HG03045 (cell line): Measurements from ENCODE around the gene AGMO.

Experiments used
- ATAC-seq: cut with Tn5 transposase; IDR thresholded peaks from one replicate; pipeline ENCODE4 v1.9.1; 2021; ENCODE audit warnings: mild to moderate bottlenecking, moderate library complexity; ENCODE audit not compliant: unreplicated experiment

AGMO gene

DNA sequence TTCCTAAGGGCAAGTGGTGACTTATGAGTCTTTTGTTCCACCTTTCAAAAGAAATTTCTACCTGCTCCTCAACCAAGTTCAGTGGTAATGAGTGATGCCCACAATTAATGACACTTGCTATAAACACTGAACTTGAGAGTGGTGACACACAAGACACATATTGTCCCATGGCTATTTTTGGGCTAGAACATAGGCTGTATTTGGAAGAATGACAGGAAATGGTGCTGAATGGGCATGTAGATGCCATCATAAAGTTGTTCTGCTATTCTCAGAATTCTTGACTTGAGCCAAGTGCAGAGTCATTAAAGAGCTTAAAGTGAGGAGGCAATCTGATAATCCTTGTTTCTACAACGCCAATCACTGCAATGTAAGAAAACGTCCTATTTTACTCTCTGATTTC, 313.3 kb downstream of the AGMO start:
- ATAC-seq: no peak

DNA sequence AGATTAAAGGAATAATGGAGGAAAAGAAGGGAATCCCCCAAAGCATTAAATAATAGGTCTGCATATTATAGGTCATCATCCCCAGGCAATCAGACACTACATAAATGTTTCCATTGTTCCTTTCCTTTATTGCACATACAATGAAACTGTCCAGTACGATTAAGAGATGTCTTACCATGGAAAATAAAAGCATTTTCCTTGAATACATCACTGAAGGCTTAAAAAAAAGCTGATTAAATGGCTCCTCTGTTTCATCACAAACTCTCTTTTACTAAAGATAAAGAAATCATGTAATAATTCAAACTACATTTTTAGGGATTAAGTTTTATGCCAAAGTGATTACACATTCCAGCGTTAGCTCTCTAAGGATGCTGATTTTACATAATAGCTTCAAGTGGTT, 316.0 kb downstream of the AGMO start:
- no peak for ATAC-seq

DNA sequence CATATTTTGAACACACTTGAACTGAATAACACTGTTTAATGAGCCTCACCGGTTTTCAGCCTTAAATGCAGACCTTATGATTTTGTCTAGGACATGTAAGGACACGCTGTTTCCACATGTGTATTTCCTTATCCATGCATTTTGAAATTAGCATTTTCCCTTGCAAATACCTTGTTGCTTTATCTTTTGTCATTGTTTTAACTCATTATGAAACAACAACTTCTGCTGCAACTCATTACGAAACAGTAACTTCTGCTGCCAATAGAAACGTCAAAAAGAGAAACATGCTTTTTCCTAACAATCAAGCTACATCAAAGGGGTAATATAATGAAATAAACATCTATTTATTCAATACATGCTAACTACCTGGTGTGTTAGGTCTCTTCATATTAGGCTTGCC, 322.0 kb downstream of the AGMO start:
- no peak for ATAC-seq

DNA sequence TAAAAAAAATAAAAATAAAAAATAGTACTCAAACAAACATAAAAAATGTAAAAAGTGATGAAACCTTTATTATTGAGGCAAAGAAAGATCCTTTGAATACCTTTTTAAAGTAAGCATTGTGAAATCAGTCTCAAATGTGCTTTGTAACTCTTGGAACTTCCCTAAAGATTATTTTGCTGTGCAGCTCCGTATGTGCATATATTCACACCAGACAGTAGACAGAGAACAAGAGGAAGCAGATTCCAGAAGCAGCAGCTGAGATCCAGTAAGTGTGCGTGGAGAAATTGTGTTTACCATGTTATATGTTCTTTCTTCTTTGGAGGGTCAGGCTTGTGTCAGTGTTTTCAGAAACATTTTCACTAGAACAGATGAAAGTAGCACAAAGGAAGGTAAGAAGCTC, 324.9 kb downstream of the AGMO start:
- no peak for ATAC-seq

DNA sequence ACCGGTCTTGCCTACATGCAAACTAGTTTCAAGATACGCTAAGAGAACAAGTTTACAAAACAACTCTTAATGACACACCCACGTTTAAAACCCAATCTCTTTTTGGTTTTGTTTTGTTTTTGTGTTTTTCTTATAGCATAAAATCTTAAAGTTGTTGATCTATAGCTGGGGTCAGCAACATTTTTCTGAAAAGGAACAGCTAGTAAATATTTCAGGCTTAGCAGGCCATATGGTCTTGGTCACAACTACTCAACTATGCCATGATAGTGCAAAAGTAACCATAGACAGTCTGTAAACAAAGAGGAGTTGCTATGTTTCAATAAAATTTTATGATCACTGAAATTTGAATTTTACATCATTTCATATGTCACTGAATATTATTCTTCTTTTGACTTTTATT, 327.4 kb downstream of the AGMO start:
- ATAC-seq: no peak

DNA sequence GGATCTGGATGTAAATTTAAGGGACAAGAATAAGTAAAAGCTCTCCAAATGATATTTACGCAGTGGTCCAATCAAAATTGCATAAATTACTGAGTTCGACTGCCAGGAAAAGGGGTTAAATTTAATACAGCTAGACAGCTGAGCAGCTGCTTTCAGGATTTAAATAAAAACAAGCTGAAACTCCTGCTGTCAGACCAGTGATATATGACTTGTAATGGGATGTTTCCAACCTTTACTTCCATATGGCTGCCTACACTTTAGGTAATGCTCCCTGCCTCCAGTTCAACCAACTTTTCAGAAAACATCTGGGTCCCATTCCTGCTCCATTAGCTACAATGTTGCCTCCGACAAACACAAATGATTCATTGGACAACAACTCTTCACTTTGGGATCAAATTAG, 333.0 kb downstream of the AGMO start:
- ATAC-seq: no peak

DNA sequence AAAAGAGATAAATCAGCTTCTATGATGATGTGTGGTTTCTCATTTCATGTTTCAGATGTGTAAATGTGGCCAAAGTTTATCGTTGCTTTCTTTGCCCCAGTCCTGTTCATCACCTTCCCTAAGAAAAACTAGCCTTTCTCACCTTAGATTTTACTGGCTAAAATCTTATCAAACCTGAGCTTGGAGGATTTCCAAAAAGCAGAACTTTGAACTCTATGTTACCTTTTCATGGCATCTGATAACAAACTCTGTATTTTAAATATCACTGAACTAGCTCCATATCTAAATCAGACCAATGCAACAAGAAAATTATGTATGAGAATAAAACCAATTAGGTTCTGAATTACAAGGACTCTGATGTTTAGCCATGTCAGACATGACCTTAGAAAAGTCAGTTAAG, 335.8 kb downstream of the AGMO start:
- no peak for ATAC-seq

DNA sequence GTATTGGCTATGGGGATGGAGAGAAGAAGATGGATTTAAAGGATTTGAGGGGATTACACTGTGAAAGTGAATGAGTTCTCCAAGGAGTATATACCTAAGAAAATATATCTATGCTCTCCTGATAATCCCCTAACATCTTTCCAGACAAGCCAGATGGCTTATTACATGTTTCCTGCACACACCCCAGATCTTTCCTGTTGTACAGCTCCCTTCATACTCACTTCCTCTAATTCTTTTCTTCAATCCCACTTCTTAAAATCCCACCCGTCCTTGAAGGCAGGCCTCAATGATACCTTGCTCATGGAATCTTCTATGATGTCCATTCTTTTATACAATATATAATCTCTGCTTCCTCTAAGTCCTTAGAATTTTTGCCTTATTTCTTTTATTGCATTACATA, 342.1 kb downstream of the AGMO start:
- ATAC-seq: no peak

DNA sequence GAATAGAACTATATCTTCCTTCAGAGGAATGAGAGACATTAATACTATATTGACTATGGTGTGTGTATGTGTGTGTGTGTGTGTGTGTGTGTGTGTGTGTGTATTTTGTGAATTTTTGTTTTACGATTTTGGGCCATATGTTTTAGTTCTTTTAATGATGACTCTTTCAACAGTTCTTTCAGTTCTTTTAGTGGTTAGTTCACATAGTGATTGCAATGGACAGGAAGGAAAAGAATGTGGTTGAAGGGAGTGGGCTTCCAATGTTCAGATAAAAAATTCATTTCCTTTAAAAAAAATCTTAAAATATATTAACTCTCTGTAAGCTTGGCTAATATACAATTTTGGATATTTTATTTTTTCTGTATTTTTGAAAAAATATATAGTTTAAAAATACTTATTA, 343.6 kb downstream of the AGMO start:
- ATAC-seq: no peak

DNA sequence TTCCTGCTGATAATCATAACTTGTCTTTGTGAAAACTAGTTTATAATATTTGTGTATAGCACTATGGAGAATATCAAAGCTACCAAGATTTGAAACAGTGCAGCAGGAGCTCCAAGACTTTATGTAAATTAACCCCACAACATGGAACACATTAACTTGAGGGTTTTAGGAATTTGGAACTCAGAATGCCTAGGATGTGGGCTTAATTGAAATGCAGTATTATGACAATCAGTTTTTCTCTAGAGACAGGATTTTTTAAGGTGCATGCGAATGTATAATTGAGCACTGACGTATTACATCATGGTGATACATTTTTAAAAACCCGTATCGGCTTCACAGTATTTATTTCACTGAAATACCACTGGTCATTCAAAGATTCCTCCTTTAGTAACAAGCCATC, 346.2 kb downstream of the AGMO start:
- no peak for ATAC-seq

DNA sequence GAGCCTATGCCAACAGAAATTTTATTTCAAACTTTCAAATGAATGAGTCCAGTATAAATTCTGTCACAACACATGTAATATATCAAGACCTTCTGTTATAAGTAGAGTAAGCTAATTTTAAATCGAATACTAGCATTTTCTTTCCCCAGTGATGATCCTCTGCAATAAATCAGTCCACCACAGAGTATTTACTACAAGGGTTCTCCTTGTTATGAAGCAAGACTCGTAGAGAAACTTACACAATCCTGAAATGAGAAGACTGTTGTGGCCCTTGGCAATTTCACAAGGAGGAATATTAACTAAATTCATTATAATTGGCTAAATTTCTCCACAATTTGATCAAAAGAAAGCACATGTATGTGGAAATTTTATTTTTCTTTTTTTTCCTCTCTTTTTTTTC, 346.8 kb downstream of the AGMO start:
- no peak for ATAC-seq

DNA sequence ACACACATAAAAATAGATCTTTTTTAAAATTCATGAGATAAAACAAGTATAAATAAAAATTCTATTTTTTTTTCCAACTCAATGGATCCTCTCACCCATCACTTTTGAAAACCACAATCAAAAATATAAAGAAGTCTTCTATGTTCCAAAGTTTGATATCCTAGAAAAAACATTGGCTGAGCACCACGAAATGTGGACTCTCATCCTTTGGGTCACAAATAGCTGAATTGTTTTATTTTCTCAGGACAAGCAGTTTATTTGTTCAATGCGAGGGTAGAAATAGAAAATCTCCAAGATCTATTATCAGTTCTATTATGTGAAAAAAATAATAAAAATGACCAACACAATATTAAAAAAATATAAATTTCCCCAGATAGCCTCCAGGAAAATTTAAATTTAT, 348.7 kb downstream of the AGMO start:
- no peak for ATAC-seq

DNA sequence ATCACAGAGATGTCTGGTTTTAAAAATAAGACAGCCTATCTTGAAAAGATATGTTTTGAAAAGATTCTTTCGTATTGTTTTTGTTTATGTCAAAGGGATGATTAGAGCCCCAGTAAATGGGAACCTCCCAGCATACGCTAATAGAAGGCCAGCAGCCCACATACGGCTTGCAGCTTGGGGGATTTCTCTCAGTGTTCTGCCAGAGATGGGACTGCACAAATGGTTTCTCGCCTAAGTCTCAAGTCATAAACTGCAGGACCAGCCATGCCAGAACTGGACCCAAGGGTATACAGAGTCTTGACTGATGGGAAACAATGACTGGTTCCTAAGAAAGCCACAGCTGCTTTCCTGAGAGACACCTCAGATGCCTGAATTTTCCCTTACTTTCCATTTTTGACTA, 352.4 kb downstream of the AGMO start:
- no peak for ATAC-seq

DNA sequence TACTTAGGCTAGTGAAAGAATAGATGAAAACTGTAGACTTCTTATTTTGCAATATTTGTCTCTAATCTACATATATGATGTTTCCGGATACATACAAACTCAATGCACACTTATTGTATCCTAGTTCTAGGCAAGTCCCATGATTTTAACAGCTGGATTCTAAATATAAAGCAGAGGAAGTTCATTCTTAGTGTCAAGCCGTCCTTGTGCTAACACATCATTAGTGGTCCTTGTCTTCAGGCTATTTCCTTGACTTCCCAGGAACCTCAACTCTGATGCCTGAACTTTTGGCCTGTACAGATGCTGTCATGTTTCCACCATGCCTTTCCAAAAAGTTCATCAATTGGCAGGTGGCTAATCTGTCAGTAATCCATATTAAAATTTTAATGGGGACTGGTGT, 357.4 kb downstream of the AGMO start:
- ATAC-seq: no peak

DNA sequence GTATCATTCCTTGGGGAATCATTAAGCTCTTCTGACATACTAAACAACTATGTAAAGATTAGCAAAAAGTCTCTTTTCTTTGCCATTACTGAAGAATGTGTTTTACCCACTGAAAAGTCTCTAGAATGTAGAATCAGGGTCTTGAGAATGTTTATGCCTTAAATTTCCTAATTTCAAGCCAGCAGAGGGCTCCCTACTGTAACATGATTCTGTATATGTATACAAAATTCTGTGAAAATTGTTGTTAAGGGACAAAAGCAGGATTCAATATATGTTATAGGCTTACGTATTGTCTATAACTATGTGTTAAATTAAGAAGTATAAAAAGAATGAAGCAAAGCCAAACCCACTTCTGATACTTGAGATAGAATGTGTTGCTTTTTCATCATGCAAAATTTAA, 362.3 kb downstream of the AGMO start:
- no peak for ATAC-seq

DNA sequence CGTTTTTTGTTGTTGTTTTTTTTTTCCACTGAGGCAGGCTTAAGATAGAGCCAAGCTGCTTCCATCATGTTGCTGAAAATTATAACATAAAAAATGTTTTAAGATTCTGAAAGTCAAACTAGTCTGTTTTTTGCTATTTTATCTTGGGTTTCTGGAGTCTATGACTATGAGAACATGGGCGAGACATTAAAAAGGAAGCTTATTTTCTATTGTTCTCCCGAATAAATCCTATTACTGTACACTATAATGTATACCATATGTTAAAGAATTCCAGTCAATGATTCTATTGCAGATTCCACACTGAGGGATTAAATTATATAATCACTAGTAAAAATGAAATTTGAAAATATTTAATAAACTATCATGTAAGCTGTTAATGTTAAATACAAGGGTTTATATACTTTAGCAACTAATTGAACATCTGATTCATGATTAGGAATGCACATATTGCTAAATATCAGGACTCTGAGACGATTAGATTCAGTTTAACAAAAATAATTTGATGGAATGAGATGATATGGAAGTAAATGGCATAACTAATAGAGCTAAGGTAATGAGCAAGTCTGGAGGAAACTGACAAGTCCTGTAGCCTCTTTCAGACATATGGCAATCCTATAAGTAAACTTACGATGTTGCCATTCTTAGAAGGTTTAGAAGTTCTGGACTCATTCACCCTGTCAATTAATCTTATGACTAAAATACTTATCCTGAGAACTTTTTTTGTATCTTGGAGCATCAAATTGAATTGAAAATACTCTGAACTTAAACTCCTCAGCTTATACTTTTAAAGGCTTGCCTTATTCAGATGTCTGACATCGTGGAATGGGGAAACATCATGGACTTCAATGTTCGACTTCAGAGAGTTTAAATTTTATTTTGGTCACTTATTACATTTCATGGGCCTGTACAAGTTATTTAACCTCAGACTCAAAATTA, 364.5 kb downstream of the AGMO start:
- no peak for ATAC-seq

DNA sequence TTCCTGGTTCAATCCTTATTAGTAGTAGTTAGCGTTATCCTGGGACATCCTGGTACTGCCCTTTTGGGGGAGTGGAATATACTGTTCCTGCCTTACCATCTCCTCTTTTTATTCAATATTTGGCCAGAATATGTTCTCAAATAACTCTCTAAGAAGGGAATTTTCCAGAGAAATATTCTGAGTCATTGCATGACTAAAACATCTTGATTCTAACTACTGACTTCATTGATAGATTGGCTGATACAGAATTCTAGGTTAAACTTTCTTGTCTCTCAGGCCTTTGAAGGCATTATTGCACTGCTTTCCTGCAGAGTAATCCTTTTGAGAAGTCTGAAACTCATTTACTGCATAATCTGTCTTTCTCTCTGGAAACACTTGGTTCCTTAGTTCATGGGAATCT, 383.8 kb downstream of the AGMO start:
- ATAC-seq: no peak

DNA sequence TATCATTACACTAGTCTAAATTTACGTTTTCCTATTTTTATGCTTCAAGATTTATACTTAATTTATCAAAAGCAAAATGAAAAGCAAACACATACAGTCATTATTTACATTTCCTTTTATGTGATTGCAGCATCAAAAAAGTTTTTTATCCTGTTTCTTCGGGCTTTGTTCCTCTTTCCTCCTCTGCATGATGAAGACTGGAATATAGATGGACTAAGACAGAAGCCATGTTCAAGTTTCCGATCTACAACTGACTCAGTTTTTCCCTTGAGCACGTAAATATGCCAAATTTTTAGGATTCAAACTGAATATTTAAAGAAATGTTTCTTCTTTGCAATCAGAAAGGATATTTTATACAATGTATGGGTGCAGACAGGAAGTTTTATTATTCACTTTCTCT, 385.7 kb downstream of the AGMO start:
- ATAC-seq: no peak

DNA sequence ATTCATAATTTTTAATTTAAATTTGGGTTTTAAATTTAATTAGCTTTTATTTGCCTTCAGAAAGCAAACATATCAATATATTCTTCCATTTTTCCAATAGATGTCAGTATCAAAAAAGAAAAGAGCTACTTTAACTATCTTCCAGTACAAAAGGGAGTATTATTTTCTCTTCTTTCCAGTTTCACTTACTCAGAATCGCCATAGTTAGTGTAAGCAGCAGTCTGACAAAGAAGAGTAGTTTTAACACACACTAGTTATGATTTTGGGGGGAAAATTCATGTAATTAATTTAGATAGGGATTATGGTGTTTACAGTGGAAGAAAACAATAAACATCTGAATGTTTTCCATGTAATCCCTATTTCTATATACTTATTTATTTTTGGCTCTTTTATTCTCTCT, 386.7 kb downstream of the AGMO start:
- ATAC-seq: no peak

DNA sequence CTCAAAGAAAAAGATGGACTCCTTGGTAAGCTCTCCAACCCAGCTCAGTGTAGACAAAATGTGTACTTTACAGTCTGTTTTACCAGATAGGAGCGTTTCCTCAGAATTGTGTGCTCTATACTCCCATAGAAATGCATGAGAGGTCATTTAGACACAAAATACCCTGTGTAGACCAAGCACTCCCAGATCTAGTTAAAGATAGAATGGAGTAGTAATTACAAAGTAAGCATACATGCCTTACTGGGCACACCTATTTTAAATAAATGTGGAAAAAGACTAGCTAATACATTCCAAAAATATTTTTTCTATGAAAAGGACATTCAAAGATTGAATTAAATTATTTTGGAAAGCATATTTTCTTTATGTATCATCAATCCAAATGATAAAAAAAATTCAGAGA, 387.3 kb downstream of the AGMO start:
- ATAC-seq: no peak

DNA sequence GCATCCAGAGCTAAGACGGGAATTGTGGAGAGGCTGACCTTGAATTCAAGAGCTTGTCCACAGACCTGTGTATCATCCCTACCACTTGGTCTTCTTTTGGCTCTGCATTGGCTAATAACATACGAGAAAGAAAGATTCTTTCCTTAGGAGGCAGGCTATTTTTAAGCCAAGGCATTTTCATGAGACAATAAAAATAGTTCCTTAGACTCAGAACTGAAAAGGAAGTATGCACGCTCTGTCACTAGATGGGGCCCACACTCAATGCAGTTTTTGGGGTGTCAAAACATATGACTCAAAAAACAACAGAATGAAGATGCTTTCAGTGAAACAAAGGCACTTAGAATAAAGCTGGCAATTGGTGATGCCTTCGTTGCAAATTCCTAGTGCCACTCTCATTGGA, 393.3 kb downstream of the AGMO start:
- ATAC-seq: no peak

DNA sequence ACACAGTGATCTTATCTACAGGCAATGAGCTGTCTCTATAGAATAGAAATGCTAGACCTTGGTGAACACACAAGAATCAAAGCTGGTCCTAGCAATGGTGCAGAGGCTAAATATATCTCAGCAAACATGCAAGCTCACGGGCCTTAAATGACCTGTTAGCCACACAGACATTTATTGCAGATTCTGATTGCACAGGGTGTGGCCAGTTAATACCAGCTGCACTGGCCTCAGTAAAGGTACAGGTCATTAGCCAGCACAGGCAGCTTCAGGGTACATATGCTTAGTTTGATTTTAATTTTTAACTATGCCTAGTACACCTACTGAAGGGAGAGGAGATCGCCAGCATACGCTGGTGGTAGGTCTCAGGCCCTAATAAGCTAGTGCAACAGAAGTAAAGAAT, 393.9 kb downstream of the AGMO start:
- ATAC-seq: no peak

DNA sequence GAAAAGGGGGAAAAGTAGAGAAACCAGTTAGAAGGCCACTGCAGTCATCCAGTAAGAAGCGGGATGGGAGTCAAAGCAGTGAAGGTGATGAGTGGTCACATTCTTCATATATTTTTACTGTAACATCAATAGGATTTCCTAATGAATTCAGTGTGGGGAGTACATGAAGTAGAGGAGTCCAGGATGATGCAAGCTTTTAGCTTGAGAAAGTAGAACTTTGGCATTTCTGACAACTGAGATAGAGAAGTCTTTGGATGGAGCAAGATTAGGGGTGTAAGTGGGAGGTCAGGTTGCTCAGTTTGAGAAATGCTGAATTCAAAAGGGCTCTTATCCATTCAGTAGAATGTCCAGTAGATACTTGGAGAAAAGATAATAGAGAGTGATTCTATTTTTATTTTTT, 395.2 kb downstream of the AGMO start:
- no peak for ATAC-seq
